ENCODE data around the gene VEGFA.

VEGFA gene

GRCh38 chr6:43803783-43804549 is 34.0 kb downstream of the VEGFA start:
- no peaks in the 10 kb centered on the region for H3K9me3 ChIP-seq (ENCODE audit: insufficient read depth, low read depth, low read length)
- H3K27ac ChIP-seq (ENCODE audit: low read depth, low read length): peak overlapping the region; percentile 70
- H3K14ac ChIP-seq (ENCODE audit: low read length): no peak overlapping the region
- H3K4me2 ChIP-seq (ENCODE audit: low read length): no peak overlapping the region
- peak overlapping the region; percentile 37 for H2BK120ac ChIP-seq (ENCODE audit: insufficient read depth, low read length, poor library complexity)
- WGBS (ENCODE audit: extremely low coverage, insufficient coverage, insufficient read length): no CpG with 5 or more reads among the region's 2 CpGs
- H3K9ac ChIP-seq (ENCODE audit: low read length): no peak overlapping the region
- H4K8ac ChIP-seq (ENCODE audit: low read depth, low read length): no peak overlapping the region
- H3K23ac ChIP-seq (ENCODE audit: low read length): no peak overlapping the region
- no peak overlapping the region for H2AFZ ChIP-seq (ENCODE audit: insufficient read depth, low read length, poor library complexity)
- H3K4ac ChIP-seq (ENCODE audit: low read depth, low read length): no peak overlapping the region
- peak overlapping the region; percentile 77 for H4K91ac ChIP-seq (ENCODE audit: low read depth, low read length)
- no peaks in the 10 kb centered on the region for H3K36me3 ChIP-seq (ENCODE audit: control insufficient read depth in 1 of 2, insufficient read depth in 2 of 2, low read length in 2 of 2)
- no peak overlapping the region for H2AK5ac ChIP-seq (ENCODE audit: low read length)
- H3K79me2 ChIP-seq (ENCODE audit: control insufficient read depth, insufficient read depth, low read length, poor library complexity): no peaks in the 10 kb centered on the region
- no peaks in the 10 kb centered on the region for H3K27me3 ChIP-seq (ENCODE audit: insufficient read depth, low read length)
- no peak overlapping the region for H3K18ac ChIP-seq (ENCODE audit: low read length)
- peak; percentile 78 to 86 for DNase-seq
- H2BK5ac ChIP-seq (ENCODE audit: low read depth, low read length, poor library complexity): peak overlapping the region; percentile 68
- peaks cover 23% of the 10 kb centered on the region for H3K79me1 ChIP-seq (ENCODE audit: low read length)
- peaks cover 37 to 45% of the 10 kb centered on the region in 2 experiments for H3K4me1 ChIP-seq (ENCODE audit: control insufficient read depth in 1 of 2, insufficient read depth in 2 of 2, low read length in 2 of 2)
- H2BK12ac ChIP-seq (ENCODE audit: low read length): no peak overlapping the region
- no peak overlapping the region for H4K12ac ChIP-seq (ENCODE audit: low read depth, low read length)
- no peak overlapping the region for H3K4me3 ChIP-seq (ENCODE audit: low read depth, low read length)

- WGBS (ENCODE audit: extremely low coverage, insufficient coverage, insufficient read length): no CpG with 5 or more reads among the region's 4 CpGs
- H2BK5ac ChIP-seq (ENCODE audit: low read depth, low read length, poor library complexity): peak overlapping the region; percentile 41
Observed at GRCh38 chr6:43804550-43805223, 34.7 kb downstream of the VEGFA start.

GRCh38 chr6:43805699-43806042 is 35.7 kb downstream of the VEGFA start:
- H3K4me1 ChIP-seq (ENCODE audit: control insufficient read depth in 1 of 2, insufficient read depth in 2 of 2, low read length in 2 of 2): peaks cover 28 to 32% of the 10 kb centered on the region in 2 experiments
- H3K14ac ChIP-seq (ENCODE audit: low read length): no peak overlapping the region
- no peak overlapping the region for H3K4me2 ChIP-seq (ENCODE audit: low read length)
- H3K79me1 ChIP-seq (ENCODE audit: low read length): peaks cover 12% of the 10 kb centered on the region
- WGBS (ENCODE audit: extremely low coverage, insufficient coverage, insufficient read length): no CpG with 5 or more reads among the region's 5 CpGs
- peak overlapping the region; percentile 72 for H2AK5ac ChIP-seq (ENCODE audit: low read length)
- peak overlapping the region; percentile 30 for H4K91ac ChIP-seq (ENCODE audit: low read depth, low read length)
- H2AFZ ChIP-seq (ENCODE audit: insufficient read depth, low read length, poor library complexity): no peak overlapping the region
- H3K18ac ChIP-seq (ENCODE audit: low read length): peak overlapping the region; percentile 44
- no peak overlapping the region for H2BK5ac ChIP-seq (ENCODE audit: low read depth, low read length, poor library complexity)
- no peak overlapping the region for H3K4me3 ChIP-seq (ENCODE audit: low read depth, low read length)
- no peak overlapping the region for H4K12ac ChIP-seq (ENCODE audit: low read depth, low read length)
- no peaks in the 10 kb centered on the region for H3K79me2 ChIP-seq (ENCODE audit: control insufficient read depth, insufficient read depth, low read length, poor library complexity)
- no peak for DNase-seq
- no peaks in the 10 kb centered on the region for H3K9me3 ChIP-seq (ENCODE audit: insufficient read depth, low read depth, low read length)
- peak overlapping the region; percentile 34 for H2BK12ac ChIP-seq (ENCODE audit: low read length)
- peak overlapping the region; percentile 29 for H2BK120ac ChIP-seq (ENCODE audit: insufficient read depth, low read length, poor library complexity)
- H3K23ac ChIP-seq (ENCODE audit: low read length): no peak overlapping the region
- H3K4ac ChIP-seq (ENCODE audit: low read depth, low read length): no peak overlapping the region
- H3K9ac ChIP-seq (ENCODE audit: low read length): no peak overlapping the region
- H3K27me3 ChIP-seq (ENCODE audit: insufficient read depth, low read length): no peaks in the 10 kb centered on the region
- no peak overlapping the region for H3K27ac ChIP-seq (ENCODE audit: low read depth, low read length)
- H4K8ac ChIP-seq (ENCODE audit: low read depth, low read length): no peak overlapping the region
- no peaks in the 10 kb centered on the region for H3K36me3 ChIP-seq (ENCODE audit: control insufficient read depth in 1 of 2, insufficient read depth in 2 of 2, low read length in 2 of 2)

More at GRCh38 chr6:43804550-43805223, 34.7 kb downstream of the VEGFA start:
- Histone ChIP-seq H3K9me3 (ENCODE audit: insufficient read depth, low read depth, low read length) (no peaks in the 10 kb centered on the region), H2BK120ac (ENCODE audit: insufficient read depth, low read length, poor library complexity) (peak overlapping the region; percentile 35), H4K8ac (ENCODE audit: low read depth, low read length) (no peak overlapping the region), H3K79me2 (ENCODE audit: control insufficient read depth, insufficient read depth, low read length, poor library complexity) (no peaks in the 10 kb centered on the region), H3K4me1 (ENCODE audit: control insufficient read depth in 1 of 2, insufficient read depth in 2 of 2, low read length in 2 of 2) (peaks cover 30 to 38% of the 10 kb centered on the region in 2 experiments), H3K14ac (ENCODE audit: low read length) (no peak overlapping the region), H2AK5ac (ENCODE audit: low read length) (peak overlapping the region; percentile 28), H3K4ac (ENCODE audit: low read depth, low read length) (no peak overlapping the region), H3K27ac (ENCODE audit: low read depth, low read length) (peak overlapping the region; percentile 53), H3K18ac (ENCODE audit: low read length) (no peak overlapping the region), H3K4me2 (ENCODE audit: low read length) (no peak overlapping the region), H2BK12ac (ENCODE audit: low read length) (no peak overlapping the region), H3K9ac (ENCODE audit: low read length) (no peak overlapping the region), H3K36me3 (ENCODE audit: control insufficient read depth in 1 of 2, insufficient read depth in 2 of 2, low read length in 2 of 2) (no peaks in the 10 kb centered on the region), H3K4me3 (ENCODE audit: low read depth, low read length) (no peak overlapping the region), H4K12ac (ENCODE audit: low read depth, low read length) (no peak overlapping the region), H2AFZ (ENCODE audit: insufficient read depth, low read length, poor library complexity) (no peak overlapping the region), H3K79me1 (ENCODE audit: low read length) (peaks cover 16% of the 10 kb centered on the region), H3K27me3 (ENCODE audit: insufficient read depth, low read length) (no peaks in the 10 kb centered on the region), H4K91ac (ENCODE audit: low read depth, low read length) (peak overlapping the region; percentile 41), H3K23ac (ENCODE audit: low read length) (no peak overlapping the region)
- DNase-seq: peak in 1 of 2 donors; percentile 22

DNA sequence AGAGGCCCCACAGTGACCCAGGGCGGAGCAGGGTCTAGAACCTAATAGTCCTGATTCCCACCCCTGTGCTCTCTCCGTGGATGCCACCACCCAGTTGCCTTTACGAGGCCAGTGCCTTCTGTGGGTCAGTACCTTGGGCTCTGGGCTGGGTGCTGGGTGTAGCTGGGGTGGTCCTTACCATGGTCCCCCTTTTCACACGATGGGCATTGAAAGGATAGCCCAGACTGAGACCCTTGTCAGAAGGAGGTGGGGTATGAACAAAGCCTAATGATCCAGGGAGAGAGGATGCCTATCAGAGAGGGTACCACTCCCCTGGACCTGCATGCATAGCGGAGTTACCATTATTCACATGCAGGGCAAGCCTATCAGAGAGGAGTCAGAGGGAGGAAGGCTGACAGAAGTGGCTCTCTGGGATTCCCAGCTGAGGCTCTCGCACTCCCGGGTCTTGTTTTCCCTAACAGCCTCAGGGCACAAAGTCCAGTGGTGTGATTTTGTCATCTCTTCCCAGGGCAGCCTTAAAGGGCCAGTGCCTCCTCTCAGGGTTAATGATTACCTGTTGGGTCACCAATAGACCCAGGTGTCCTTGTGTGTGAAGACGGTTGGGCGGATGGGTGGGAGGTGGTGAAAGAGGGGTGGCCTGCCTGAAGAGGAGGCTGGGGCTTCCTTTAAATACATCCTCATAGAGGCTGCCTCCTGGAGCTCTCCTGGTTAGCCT is 36.2 kb downstream of the VEGFA start:
- H4K12ac ChIP-seq (ENCODE audit: low read depth, low read length): no peak overlapping the region
- no peaks in the 10 kb centered on the region for H3K79me2 ChIP-seq (ENCODE audit: control insufficient read depth, insufficient read depth, low read length, poor library complexity)
- no peaks in the 10 kb centered on the region for H3K27me3 ChIP-seq (ENCODE audit: insufficient read depth, low read length)
- H3K14ac ChIP-seq (ENCODE audit: low read length): peak overlapping the region; percentile 35
- no peak overlapping the region for H3K4ac ChIP-seq (ENCODE audit: low read depth, low read length)
- no peak overlapping the region for H3K27ac ChIP-seq (ENCODE audit: low read depth, low read length)
- H3K79me1 ChIP-seq (ENCODE audit: low read length): peaks cover 9% of the 10 kb centered on the region
- H3K4me1 ChIP-seq (ENCODE audit: control insufficient read depth in 1 of 2, insufficient read depth in 2 of 2, low read length in 2 of 2): peaks cover 28 to 32% of the 10 kb centered on the region in 2 experiments
- no peak overlapping the region for H3K23ac ChIP-seq (ENCODE audit: low read length)
- no peak overlapping the region for H3K4me2 ChIP-seq (ENCODE audit: low read length)
- H2AFZ ChIP-seq (ENCODE audit: insufficient read depth, low read length, poor library complexity): no peak overlapping the region
- peak overlapping the region; percentile 18 for H2BK5ac ChIP-seq (ENCODE audit: low read depth, low read length, poor library complexity)
- no peak overlapping the region for H3K4me3 ChIP-seq (ENCODE audit: low read depth, low read length)
- no CpG with 5 or more reads among the region's 9 CpGs for WGBS (ENCODE audit: extremely low coverage, insufficient coverage, insufficient read length)
- DNase-seq: peak; percentile 78 to 83
- H3K9ac ChIP-seq (ENCODE audit: low read length): no peak overlapping the region
- peak overlapping the region; percentile 29 for H2BK120ac ChIP-seq (ENCODE audit: insufficient read depth, low read length, poor library complexity)
- H4K8ac ChIP-seq (ENCODE audit: low read depth, low read length): no peak overlapping the region
- H2BK12ac ChIP-seq (ENCODE audit: low read length): peak overlapping the region; percentile 65
- H4K91ac ChIP-seq (ENCODE audit: low read depth, low read length): peak overlapping the region; percentile 30
- no peaks in the 10 kb centered on the region for H3K9me3 ChIP-seq (ENCODE audit: insufficient read depth, low read depth, low read length)
- peak overlapping the region; percentile 44 for H3K18ac ChIP-seq (ENCODE audit: low read length)
- peak overlapping the region; percentile 72 for H2AK5ac ChIP-seq (ENCODE audit: low read length)
- H3K36me3 ChIP-seq (ENCODE audit: control insufficient read depth in 1 of 2, insufficient read depth in 2 of 2, low read length in 2 of 2): no peaks in the 10 kb centered on the region

Measured in trophoblast cell (in vitro differentiated cells and primary cell).